ENCODE results near the gene SCG2.

SCG2 gene, protein sequence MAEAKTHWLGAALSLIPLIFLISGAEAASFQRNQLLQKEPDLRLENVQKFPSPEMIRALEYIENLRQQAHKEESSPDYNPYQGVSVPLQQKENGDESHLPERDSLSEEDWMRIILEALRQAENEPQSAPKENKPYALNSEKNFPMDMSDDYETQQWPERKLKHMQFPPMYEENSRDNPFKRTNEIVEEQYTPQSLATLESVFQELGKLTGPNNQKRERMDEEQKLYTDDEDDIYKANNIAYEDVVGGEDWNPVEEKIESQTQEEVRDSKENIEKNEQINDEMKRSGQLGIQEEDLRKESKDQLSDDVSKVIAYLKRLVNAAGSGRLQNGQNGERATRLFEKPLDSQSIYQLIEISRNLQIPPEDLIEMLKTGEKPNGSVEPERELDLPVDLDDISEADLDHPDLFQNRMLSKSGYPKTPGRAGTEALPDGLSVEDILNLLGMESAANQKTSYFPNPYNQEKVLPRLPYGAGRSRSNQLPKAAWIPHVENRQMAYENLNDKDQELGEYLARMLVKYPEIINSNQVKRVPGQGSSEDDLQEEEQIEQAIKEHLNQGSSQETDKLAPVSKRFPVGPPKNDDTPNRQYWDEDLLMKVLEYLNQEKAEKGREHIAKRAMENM

DNA sequence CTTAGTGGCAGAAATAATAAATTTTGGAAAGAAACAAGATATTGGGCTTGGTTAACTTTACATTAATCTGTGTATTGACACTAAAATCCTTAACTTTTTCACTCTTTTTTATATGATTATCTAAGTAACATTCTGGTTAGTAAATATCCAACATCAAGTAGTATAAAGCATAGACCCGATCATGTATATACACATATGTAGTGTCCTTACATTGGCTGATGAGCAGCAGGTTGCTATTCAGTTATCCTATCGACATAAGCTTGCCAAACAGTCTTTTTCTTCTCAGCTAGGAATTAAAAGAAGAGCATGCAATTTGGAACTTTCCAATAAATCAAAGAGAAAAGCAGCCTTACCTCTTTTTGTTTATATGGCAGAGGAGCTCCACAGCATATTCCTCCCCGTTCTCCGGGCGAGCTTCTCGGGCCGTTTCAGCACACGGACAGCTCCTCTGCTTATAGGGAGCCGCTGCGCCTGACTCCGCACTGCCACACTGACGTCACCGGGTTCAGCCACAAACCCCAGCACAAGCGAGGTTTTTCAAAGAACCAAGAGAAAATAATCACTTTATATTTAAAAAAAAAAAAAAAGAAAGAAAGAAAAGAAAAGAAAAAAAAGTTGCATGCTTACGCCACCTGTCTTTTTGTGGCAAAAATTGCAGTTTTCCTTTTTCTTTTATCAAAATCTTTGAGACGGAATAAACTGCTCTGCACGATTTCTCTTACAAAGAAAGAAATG, at the start of gene SCG2:
Gene SCG2, minus strand, starts transcription at position 430 of the 735 bp plus-strand sequence. CDS start 3,079 bp downstream, outside the sequence.
- no peak for DNase-seq

DNA sequence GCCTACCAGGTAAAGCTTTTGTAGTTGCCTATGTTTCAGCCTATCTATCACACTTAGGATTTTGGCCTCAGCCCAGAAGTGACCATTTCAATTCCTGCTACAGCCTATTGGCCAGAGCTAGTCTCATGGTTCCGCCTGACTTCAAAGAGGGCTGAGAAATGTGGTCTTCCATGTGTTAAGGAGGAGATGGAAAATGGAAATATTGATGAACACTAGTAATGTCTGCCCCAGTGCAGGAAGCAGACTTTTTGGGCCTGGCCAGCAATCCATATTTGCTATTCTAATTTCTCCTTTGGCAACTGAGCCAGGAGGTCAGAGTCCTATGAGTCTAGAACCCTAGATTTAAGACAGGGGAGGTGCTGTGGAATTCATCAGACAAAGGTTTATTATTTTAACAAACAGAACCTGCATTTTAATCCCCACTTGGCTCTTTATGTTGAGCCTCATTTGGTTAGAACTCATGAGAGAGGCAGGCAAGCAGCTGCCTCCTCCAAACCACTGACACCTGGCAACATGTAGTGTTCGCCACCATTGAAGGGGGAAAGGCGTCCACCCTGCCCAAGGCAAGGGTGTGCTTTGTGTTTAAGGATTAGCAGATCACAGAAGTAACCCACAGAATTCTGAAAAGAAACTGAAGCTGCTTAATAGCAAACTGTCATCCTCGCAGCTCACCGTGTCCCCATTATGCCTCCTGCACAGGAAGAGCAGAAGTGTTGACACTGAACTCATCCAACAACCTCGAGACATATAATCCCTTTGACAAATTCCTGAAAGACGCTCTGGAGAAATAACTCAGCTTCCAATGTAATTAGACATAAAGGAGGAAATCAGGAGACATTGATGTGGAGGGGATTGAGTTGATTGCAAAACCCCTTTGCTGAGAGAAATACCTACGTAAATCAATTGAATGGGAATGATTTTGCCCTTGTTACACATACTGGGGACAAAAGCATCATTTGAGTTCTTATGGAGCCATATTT, 47.7 kb upstream of the SCG2 start:
- DNase-seq = no peak

- DNase-seq = no peak
Measured at GRCh38 chr2:223648755-223649154, 46.6 kb upstream of the SCG2 start.

DNA sequence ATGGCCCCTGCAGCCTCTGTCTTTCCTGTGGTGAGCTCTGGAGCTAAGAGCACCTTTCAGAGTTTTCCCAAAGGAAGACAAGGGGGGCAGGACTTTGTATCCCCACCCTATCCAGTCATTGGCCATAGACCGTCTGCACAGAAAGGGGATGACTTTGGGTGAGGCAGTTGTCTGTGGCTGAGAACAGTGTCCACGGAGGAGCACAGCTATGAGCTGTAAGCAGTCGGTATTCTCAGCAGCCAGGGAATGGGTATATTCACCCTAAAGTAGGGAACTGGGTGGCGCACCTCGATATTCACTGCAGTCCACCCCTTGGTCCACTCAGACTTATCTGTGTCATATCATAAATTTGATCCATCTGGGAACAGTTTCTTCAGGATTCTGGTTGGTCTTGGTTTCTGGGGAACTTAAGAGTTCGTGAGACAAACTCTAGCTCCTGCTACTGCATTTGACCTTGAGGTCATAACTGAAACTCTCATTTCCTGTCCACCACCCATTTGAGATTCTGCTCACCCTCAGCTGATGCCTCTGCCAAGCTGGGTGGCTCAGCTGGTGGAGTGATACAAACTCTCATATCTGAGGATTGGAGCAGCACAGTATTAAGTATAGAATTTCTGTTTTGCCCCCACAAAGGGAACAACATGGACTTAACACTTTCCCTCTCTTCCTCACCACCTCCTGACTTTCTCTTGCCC, 45.2 kb upstream of the SCG2 start:
- DNase-seq = no peak

GRCh38 chr2:223644136-223644535, 42.0 kb upstream of the SCG2 start:
- DNase-seq = no peak

GRCh38 chr2:223643309-223643708, 41.1 kb upstream of the SCG2 start:
- DNase-seq = no peak

- no peak for DNase-seq
Measured at GRCh38 chr2:223642506-223642905, 40.3 kb upstream of the SCG2 start.

DNA sequence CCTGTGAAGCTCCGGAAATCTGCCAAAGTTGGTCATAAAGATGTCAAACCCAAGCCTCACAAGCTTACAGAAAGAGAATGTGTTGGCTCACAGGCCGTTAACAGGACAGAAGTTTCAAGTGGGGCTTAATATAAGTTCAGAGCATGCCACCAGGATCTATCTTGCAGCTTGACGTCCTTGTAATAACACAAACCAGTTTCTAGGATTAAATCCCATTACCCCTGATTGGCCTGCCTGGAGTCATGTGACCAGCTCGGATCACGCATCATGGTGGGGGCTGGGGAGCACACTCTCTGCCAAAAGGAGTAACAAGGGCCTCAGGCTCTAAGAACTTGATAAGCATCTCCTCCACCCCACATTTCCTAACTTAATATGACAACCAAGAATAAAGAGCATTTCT, 38.9 kb upstream of the SCG2 start:
- DNase-seq = no peak

DNA sequence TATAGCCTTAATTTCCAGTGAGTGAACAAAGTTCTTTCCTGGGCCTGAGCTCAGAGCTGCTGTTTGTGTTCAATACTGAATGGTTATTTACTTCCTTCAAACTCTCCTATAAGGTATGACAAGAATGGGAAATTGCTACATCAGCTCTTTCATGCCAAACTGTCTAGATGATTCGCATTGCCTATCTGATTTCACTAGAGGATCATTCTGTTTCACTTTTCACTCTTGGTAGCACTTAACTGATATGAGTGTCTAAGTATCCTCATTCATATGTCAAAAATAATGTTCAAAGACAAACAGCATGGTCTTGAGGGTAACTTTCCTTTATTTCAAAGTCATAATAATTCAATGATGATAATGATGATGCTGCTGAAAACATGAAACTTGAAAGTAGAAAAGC, 32.9 kb upstream of the SCG2 start:
- DNase-seq = no peak

DNA sequence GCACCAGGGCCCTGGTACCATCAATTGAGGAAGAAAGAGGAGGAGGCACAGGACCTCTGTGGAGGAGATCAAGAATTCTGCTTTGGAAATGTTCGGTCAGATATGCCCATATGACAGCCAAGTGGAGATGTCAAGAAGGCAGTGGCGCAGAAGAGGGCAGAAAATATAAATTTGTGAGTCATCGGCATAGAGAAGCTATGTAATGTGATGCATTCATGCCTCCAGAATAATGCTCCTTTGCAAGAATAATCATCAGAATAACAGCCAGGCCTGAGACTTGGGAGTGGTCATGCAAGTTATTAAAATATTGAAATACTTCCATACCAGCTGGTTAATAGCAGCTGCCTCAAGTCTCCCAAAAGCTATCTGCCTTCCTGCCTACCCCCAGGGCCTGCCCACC, 32.1 kb upstream of the SCG2 start:
- DNase-seq = no peak

DNA sequence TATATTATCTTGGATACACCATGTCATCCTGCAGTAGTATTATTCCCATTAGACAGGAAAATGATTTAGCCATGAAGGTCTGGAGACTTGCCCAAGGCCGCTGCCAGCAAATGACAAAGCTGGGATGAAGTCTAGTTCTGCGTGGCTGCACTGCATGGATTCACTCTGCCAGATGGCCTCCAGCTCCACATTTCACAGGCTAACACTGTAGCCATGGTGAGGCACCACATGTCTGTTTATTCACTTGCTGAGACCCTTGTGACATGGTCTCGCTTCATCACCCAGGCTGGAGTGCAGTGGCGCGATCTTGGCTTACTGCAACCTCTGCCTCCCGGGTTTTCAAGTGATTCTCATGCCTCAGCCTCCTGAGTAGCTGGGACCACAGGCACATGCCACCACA, 31.5 kb upstream of the SCG2 start:
- no peak for DNase-seq

- DNase-seq = no peak
Measured at GRCh38 chr2:223632826-223633225, 30.7 kb upstream of the SCG2 start.

DNA sequence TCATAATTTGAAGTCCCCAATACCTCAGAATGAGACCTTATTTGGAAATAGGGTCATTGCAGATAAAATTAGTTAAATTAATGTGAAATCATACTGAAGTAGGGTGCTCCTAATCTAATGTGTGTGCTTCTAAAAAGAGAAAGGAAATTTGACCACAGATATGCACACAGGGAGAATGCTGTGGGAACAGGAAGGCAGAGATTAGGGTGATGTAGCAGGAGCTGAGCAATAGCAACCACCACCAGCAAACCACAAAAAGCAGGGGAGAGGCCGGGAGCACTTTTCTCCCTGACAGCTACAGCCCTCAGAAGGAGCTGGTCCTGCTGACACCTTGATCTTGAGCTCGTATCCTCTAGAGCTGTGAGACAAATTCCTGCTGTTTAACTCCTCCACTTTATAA, 24.6 kb upstream of the SCG2 start:
- DNase-seq = no peak

GRCh38 chr2:223625652-223626051, 23.5 kb upstream of the SCG2 start:
- no peak for DNase-seq

- no peak for DNase-seq
Measured at GRCh38 chr2:223621901-223622300, 19.7 kb upstream of the SCG2 start.

GRCh38 chr2:223619486-223620129, 17.4 kb upstream of the SCG2 start:
- DNase-seq = no peak

- no peak for DNase-seq
Measured at GRCh38 chr2:223618172-223619035, 16.2 kb upstream of the SCG2 start.

DNA sequence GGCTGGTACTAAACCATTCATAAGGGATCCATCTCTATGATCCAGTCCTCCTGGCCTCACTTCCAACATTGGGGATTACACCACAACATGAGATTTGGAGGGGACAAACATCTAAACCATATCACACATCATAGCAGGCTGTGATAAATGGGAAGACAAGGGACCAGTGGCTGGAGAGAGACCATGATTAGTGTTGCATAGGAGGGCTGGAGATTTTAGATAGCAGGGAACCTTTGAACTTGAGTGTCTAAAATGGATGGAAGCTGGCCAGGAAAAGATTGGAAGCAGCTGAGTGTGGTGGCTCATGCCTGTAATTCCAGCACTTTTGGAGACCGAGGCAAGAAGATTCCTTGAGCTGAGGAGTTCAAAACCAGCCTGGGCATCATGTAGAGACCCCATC, 12.4 kb upstream of the SCG2 start:
- DNase-seq = no peak

GRCh38 chr2:223613017-223613950, 11.1 kb upstream of the SCG2 start:
- DNase-seq = no peak

All from CD4-positive, alpha-beta T cell treated with Interferon gamma for 1 hour (primary cell).